ENCODE data around the gene ARL6IP4.

DNA sequence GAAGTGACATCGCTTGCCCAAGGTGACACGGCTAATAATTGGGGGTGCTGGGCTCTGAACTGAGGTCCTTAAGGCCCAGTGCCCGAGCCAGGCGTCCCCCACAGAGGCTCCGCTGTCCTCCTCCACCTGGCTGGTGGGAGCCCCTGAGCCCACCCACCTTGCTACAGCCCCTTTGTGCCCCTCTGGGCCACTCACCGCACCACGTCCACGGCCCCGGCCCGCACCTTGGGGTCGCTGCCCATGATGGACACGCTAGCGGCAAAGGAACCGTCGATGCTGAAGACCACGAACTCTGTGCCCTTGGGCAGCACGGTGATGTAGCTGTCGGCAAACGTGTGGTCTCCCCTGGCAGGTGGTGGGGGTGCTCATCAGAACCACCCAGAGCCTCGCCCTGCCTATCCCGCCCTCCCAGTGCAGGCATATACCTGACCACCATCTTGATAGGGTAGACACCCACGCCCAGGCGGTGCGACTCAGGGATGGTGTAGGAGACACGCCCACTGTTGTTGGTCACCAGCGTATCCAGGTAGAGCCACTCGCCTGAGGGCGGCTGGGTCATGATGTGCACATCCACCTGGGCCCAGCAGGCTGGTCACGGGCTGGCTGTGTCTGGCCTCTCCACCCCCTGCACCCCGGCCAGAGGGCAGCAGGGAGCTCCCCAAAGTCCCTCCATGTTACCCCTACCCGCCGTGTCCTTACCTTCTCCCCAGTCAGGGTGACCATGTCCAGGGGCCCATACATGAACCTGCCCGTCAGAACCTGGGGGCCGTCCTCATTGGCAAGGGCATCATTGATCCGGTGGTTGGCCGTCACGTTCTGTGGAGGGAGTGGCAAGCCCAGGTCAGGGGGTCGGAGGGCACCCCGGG, 6.8 kb downstream of the ARL6IP4 start:
- TF ChIP-seq, protein P1, sequence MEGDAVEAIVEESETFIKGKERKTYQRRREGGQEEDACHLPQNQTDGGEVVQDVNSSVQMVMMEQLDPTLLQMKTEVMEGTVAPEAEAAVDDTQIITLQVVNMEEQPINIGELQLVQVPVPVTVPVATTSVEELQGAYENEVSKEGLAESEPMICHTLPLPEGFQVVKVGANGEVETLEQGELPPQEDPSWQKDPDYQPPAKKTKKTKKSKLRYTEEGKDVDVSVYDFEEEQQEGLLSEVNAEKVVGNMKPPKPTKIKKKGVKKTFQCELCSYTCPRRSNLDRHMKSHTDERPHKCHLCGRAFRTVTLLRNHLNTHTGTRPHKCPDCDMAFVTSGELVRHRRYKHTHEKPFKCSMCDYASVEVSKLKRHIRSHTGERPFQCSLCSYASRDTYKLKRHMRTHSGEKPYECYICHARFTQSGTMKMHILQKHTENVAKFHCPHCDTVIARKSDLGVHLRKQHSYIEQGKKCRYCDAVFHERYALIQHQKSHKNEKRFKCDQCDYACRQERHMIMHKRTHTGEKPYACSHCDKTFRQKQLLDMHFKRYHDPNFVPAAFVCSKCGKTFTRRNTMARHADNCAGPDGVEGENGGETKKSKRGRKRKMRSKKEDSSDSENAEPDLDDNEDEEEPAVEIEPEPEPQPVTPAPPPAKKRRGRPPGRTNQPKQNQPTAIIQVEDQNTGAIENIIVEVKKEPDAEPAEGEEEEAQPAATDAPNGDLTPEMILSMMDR (IDR thresholded peaks at IDR 0.05; ENCODE audit: insufficient read depth, low read length): no peak
- TF ChIP-seq REST (IDR thresholded peaks at IDR 0.05; ENCODE audit: insufficient replicate concordance, low read depth): no peak
